COLO668 (cell line): ENCODE results near the gene ME3.
"Not testable (repeated sequence)": the region's sequence is repeated elsewhere in the genome, so short reads cannot be mapped to it uniquely, and the experiment has no call there.

Experiments
- DNase-seq: peaks from one replicate; lab custom pipeline; 2025; ENCODE audit not compliant: unreplicated experiment; lab: John Stamatoyannopoulos, UW

The ME3 gene

GRCh38 chr11:86666193-86666592 is 6.2 kb downstream of the ME3 start:
- DNase-seq = no peak

- DNase-seq = peak; percentile 11
These were observed 7.5 kb downstream of the ME3 start for GRCh38 chr11:86664930-86665329.

GRCh38 chr11:86663761-86664160 is 8.7 kb downstream of the ME3 start:
- DNase-seq = no peak

GRCh38 chr11:86663291-86663690 is 9.1 kb downstream of the ME3 start:
- DNase-seq = no peak

GRCh38 chr11:86660736-86661135 is 11.7 kb downstream of the ME3 start:
- DNase-seq = no peak

- DNase-seq = no peak
These were observed 12.3 kb downstream of the ME3 start for GRCh38 chr11:86660088-86660487.

GRCh38 chr11:86658534-86658933 is 13.9 kb downstream of the ME3 start:
- DNase-seq = no peak

- not testable (repeated sequence) for DNase-seq
These were observed 27.2 kb downstream of the ME3 start for GRCh38 chr11:86645212-86645611.

GRCh38 chr11:86644291-86644690 is 28.1 kb downstream of the ME3 start:
- no peak for DNase-seq

- DNase-seq = no peak
These were observed 30.7 kb downstream of the ME3 start for GRCh38 chr11:86641537-86642261.

GRCh38 chr11:86639137-86639536 is 33.3 kb downstream of the ME3 start:
- DNase-seq = no peak

- no peak for DNase-seq
These were observed 33.7 kb downstream of the ME3 start for GRCh38 chr11:86638673-86639072.

- DNase-seq = no peak
These were observed 34.4 kb downstream of the ME3 start for GRCh38 chr11:86637988-86638387.

- no peak for DNase-seq
These were observed 36.1 kb downstream of the ME3 start for GRCh38 chr11:86636275-86636674.

- peak; percentile 14 for DNase-seq
These were observed 39.7 kb downstream of the ME3 start for GRCh38 chr11:86632499-86633269.

GRCh38 chr11:86630229-86630981 is 42.0 kb downstream of the ME3 start:
- DNase-seq = no peak

- DNase-seq = no peak
These were observed 43.2 kb downstream of the ME3 start for GRCh38 chr11:86629045-86629706.

GRCh38 chr11:86627776-86628455 is 44.5 kb downstream of the ME3 start:
- DNase-seq = no peak

- no peak for DNase-seq
These were observed 46.4 kb downstream of the ME3 start for GRCh38 chr11:86625981-86626380.

- no peak for DNase-seq
These were observed 46.9 kb downstream of the ME3 start for GRCh38 chr11:86625544-86625943.

GRCh38 chr11:86624366-86624765 is 48.0 kb downstream of the ME3 start:
- DNase-seq = no peak
